ENCODE results near the gene LSS. TPM values are rescaled to one million over a fixed set of nuclear protein-coding genes. Genes with fewer than 3 reads are reported as not detected.

The LSS gene
- total and polyA plus RNA-seq, 2 of the 8 experiments (the other 6 are each of a cell fraction or from before 2014, with no cell fraction given): 96.1 to 123 TPM

DNA sequence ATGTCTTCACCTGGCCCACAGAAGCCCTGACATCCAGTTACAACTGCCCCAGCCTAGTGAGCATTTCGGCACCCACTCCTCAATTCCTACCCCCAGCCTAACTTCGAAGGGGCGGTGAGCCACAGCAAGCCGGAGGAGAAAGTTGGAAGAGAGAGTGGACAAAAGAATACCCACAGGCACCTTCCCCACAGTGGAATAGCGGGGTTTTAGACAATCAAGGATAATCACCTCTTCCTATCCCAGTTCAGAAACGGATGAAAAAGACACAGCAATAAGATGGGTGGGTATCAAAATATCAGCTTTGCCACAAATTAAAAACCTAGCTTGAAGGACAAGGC, 1.3 kb upstream of the LSS start (continued):
- TF ChIP-seq SIN3A (conservative IDR thresholded peaks at IDR 0.05 in 1 of 2, IDR thresholded peaks at IDR 0.05 in 1 of 2; ENCODE audit: low read depth in 1 of 2, low read length in 2 of 2): no peak

Measured in H1 (cell line).